ENCODE results near the gene ICA1. TPM values are rescaled to one million over a fixed set of nuclear protein-coding genes. Genes with fewer than 3 reads are reported as not detected.

The ICA1 gene
- total RNA-seq, 1 experiment from 2014 or later = 28.8 TPM

- Histone ChIP-seq H4K20me1 (ENCODE audit: control insufficient read depth, insufficient read depth, insufficient read length) (no peaks in the 10 kb centered on the region), H3K79me1 (ENCODE audit: insufficient read depth, low read depth, low read length, poor library complexity, severe bottlenecking) (no peaks in the 10 kb centered on the region), H4K5ac (ENCODE audit: insufficient read length, low read depth, low read length) (no peak overlapping the region), H3K9ac (ENCODE audit: extremely low read depth, insufficient read length, low read length) (no peak overlapping the region), H3K18ac (ENCODE audit: insufficient read length, low read depth, low read length) (no peak overlapping the region), H2BK12ac (ENCODE audit: insufficient read length, low read depth, low read length) (no peak overlapping the region), H2BK15ac (ENCODE audit: low read depth, low read length) (no peak overlapping the region), H3K23me2 (ENCODE audit: insufficient read length, low read depth, low read length, poor library complexity, severe bottlenecking) (no peaks in the 10 kb centered on the region), H3T11ph (ENCODE audit: low read length) (no peak overlapping the region), H3K14ac (ENCODE audit: insufficient read depth, low read length) (no peak overlapping the region), H4K91ac (ENCODE audit: insufficient read length, low read depth, low read length) (no peak overlapping the region), H3K23ac (ENCODE audit: insufficient read length, low read depth, low read length) (no peak overlapping the region), H2AFZ (ENCODE audit: low read length) (no peak overlapping the region), H3K4me1 (ENCODE audit: insufficient read depth, low read length) (no peaks in the 10 kb centered on the region), H3K27me3 (ENCODE audit: insufficient read depth, low read length) (no peaks in the 10 kb centered on the region), H2BK5ac (ENCODE audit: insufficient read length, low read length) (no peak overlapping the region), H4K8ac (replicated peaks; ENCODE audit: insufficient read length, low read depth, low read length) (no peak overlapping the region), H2BK120ac (ENCODE audit: low read depth, low read length, poor library complexity, severe bottlenecking) (no peak overlapping the region), H3K56ac (ENCODE audit: insufficient read length, low read depth, low read length) (no peak overlapping the region), H3K9me3 (ENCODE audit: control insufficient read depth, low read depth, low read length) (no peaks in the 10 kb centered on the region), H3K4ac (ENCODE audit: low read depth, low read length) (no peak overlapping the region), H2BK20ac (ENCODE audit: low read depth, low read length, poor library complexity, severe bottlenecking) (no peak overlapping the region), H2AK5ac (ENCODE audit: insufficient read length, low read length) (no peak overlapping the region), H3K4me2 (ENCODE audit: insufficient read depth, insufficient read length, low read length) (no peak overlapping the region), H3K27ac (ENCODE audit: insufficient read length, low read depth, low read length) (no peak overlapping the region), H3K79me2 (ENCODE audit: insufficient read depth, low read length) (no peaks in the 10 kb centered on the region)
- no CpG with 5 or more reads among the region's 3 CpGs for WGBS (ENCODE audit: extremely low coverage, insufficient read length, low lambda C conversion rate)
- H3K9me3 Mint-ChIP-seq = peaks cover 7 to 11% of the 10 kb centered on the region in 2 experiments; a peak in 4 of 5 replicates
- H3K27ac Mint-ChIP-seq = peak overlapping the region in 1 of 3 experiments; percentile 59; a peak in 3 of 7 replicates
- no peak overlapping the region for H3K4me3 Mint-ChIP-seq
- DNase-seq = no peak
- TF ChIP-seq CTCF (conservative IDR thresholded peaks at IDR 0.05) = no peak
- H3K36me3 Mint-ChIP-seq (ENCODE audit: insufficient read depth in 1 of 3, low read depth in 3 of 3) = peaks cover 2 to 11% (median 4%) of the 10 kb centered on the region in 3 experiments
- no peaks in the 10 kb centered on the region for H3K4me1 Mint-ChIP-seq
- no peaks in the 10 kb centered on the region; the same call in 1 of the 2 replicates for H3K27me3 Mint-ChIP-seq (ENCODE audit: low read depth)
Observed at GRCh38 chr7:8236780-8237407, 25.1 kb downstream of the ICA1 start.

Measured in H9 (cell line).